Endothelial cell of umbilical vein (primary cell): ENCODE data around the gene PLD1. TPM values are rescaled to one million over a fixed set of nuclear protein-coding genes. Genes with fewer than 3 reads are reported as not detected.

Experiments used
- BruUV-seq: library from RNA; stranded (reverse); fragments of 400-500 nt; replicated peaks from 2 replicates; lab custom pipeline; 2021; lab: Mats Ljungman, UMichigan
- CTCF ChIA-PET: fragments of 300-600, 350-600 bp; sonication (Branson Sonifier 250); formaldehyde crosslinking; loops from one replicate; lab custom pipeline; 2021; ENCODE audit warnings: antibody characterized with exemption, inconsistent platforms; lab: Charles Lee
- POLR2A ChIA-PET: fragments of 300-600, 350-600 bp; sonication (Branson Sonifier 250); formaldehyde crosslinking; loops from one replicate; lab custom pipeline; 2021; ENCODE audit warnings: antibody characterized with exemption, inconsistent platforms; lab: Charles Lee
- DNase-seq: peaks from one replicate; pipeline ENCODE4 v3.0.0-alpha.2; 2011; ENCODE audit warnings: low read depth, low spot score
- FAIRE-seq: peaks from 2 replicates; lab custom pipeline; 2011; peaks lifted over from hg19 to GRCh38; lab: Jason Lieb, UNC
- H2AFZ ChIP-seq: 2 replicates; pipeline ENCODE4 v1.6.0; 2012; ENCODE audit warnings: low read depth, low read length, control low read depth, inconsistent platforms
- H3K27ac ChIP-seq: 2 replicates; pipeline ENCODE4 v1.5.1; 2011; ENCODE audit warnings: low read depth, mild to moderate bottlenecking, control low read depth, low read length, moderate library complexity; ENCODE audit not compliant: insufficient read depth
- H3K27me3 ChIP-seq, 2 experiments: 2 replicates each; pipeline versions ENCODE4 v1.6.0 to v1.6.1; 2011; ENCODE audit warnings: low read length in 2 of 2, mixed read lengths in 1 of 2; ENCODE audit not compliant: control insufficient read depth in 2 of 2, insufficient read depth in 2 of 2
- H3K36me3 ChIP-seq, 2 experiments: 2 replicates in 1 of 2; 3 replicates in 1 of 2; pipeline ENCODE4 v1.5.1; 2011; ENCODE audit warnings: low read length in 2 of 2, mild to moderate bottlenecking in 1 of 2, moderate library complexity in 1 of 2; ENCODE audit not compliant: control insufficient read depth in 2 of 2, insufficient read depth in 2 of 2; ENCODE audit errors: extremely low read depth in 1 of 2
- H3K4me1 ChIP-seq: 3 replicates; pipeline ENCODE4 v1.5.1; 2011; ENCODE audit warnings: mild to moderate bottlenecking, low read length; ENCODE audit not compliant: control insufficient read depth, insufficient read depth; ENCODE audit errors: extremely low read depth
- H3K4me2 ChIP-seq: 2 replicates; pipeline ENCODE4 v1.6.1; 2011; ENCODE audit warnings: low read length, control low read depth, mixed read lengths; ENCODE audit not compliant: insufficient read depth
- H3K4me3 ChIP-seq, 3 experiments: fragments of 200-600 bp in 1 of 3; sonication (generic), shearing (Covaris generic) in 1 of 3; replicated peaks in 1 of 3; 2 replicates each; pipeline ENCODE4 v1.5.1; 2011 to 2016; ENCODE audit warnings: control low read depth in 3 of 3, low read length in 3 of 3, mild to moderate bottlenecking in 2 of 3, inconsistent platforms in 1 of 3, low read depth in 1 of 3, moderate library complexity in 1 of 3; ENCODE audit not compliant: insufficient read depth in 1 of 3
- H3K79me2 ChIP-seq: 2 replicates; pipeline ENCODE4 v1.6.0; 2012; ENCODE audit warnings: low read length, inconsistent platforms; ENCODE audit not compliant: control insufficient read depth, insufficient read depth
- H3K9ac ChIP-seq: replicated peaks from 2 replicates; pipeline ENCODE3; 2011; ENCODE audit warnings: low read length, control low read depth; ENCODE audit not compliant: insufficient read depth; ENCODE audit errors: extremely low read depth
- H3K9me1 ChIP-seq: replicated peaks from 3 replicates; pipeline ENCODE4 v1.6.0; 2011; ENCODE audit warnings: mild to moderate bottlenecking, low read length; ENCODE audit not compliant: control insufficient read depth, insufficient read depth; ENCODE audit errors: extremely low read depth
- H3K9me3 ChIP-seq: replicated peaks from 2 replicates; pipeline ENCODE4 v1.5.1; 2012; ENCODE audit warnings: low read length, inconsistent platforms; ENCODE audit not compliant: control insufficient read depth, insufficient read depth
- H4K20me1 ChIP-seq: replicated peaks from 2 replicates; pipeline ENCODE3; 2011; ENCODE audit warnings: mild to moderate bottlenecking, low read length; ENCODE audit not compliant: control insufficient read depth, insufficient read depth; ENCODE audit errors: extremely low read depth
- CTCF ChIP-seq, 2 donors: IDR thresholded peaks; 1 replicate in 1 of 2; 2 replicates in 1 of 2; pipeline ENCODE4 v1.5.1; 2011; ENCODE audit warnings: low read length in 2 of 2, mild to moderate bottlenecking in 2 of 2, moderate library complexity in 2 of 2, control low read depth in 1 of 2, inconsistent platforms in 1 of 2, low read depth in 1 of 2; ENCODE audit not compliant: insufficient read depth in 1 of 2; ENCODE audit errors: extremely low read depth in 1 of 2
- EZH2 ChIP-seq: IDR thresholded peaks from 2 replicates; pipeline ENCODE4 v1.6.1; 2012; ENCODE audit warnings: borderline replicate concordance, low read depth, mild to moderate bottlenecking, moderate library complexity, low read length, inconsistent platforms; ENCODE audit not compliant: severe bottlenecking
- FOS ChIP-seq: IDR thresholded peaks from 2 replicates; pipeline ENCODE4 v1.6.1; 2011; ENCODE audit warnings: mild to moderate bottlenecking, low read length, moderate library complexity, borderline replicate concordance; ENCODE audit not compliant: insufficient read depth
- GATA2 ChIP-seq: IDR thresholded peaks from 2 replicates; pipeline ENCODE4 v1.7.0; 2011; ENCODE audit warnings: low read depth, mild to moderate bottlenecking, moderate library complexity, mixed read lengths, low read length; ENCODE audit not compliant: insufficient read length, insufficient read depth
- JUN ChIP-seq: IDR thresholded peaks from 2 replicates; pipeline ENCODE4 v1.6.1; 2011; ENCODE audit warnings: borderline replicate concordance, low read depth; ENCODE audit not compliant: insufficient read length, insufficient read depth
- MYC ChIP-seq: IDR thresholded peaks from one replicate; pipeline ENCODE4 v1.6.1; 2011; ENCODE audit warnings: mild to moderate bottlenecking, low read depth, low read length
- POLR2A ChIP-seq: IDR thresholded peaks from 2 replicates; pipeline ENCODE4 v1.6.1; 2012; ENCODE audit warnings: low read depth, mild to moderate bottlenecking, control low read depth, low read length
- POLR2AphosphoS5 ChIP-seq: IDR thresholded peaks from 2 replicates; pipeline ENCODE4 v1.6.1; 2012; ENCODE audit warnings: low read depth, mild to moderate bottlenecking, control low read depth, low read length, moderate library complexity; ENCODE audit not compliant: insufficient read depth
- dilution Hi-C: fragments of 300-500 bp; cut with MboI; formaldehyde crosslinking; loops from one replicate; pipeline ENCODE4 v1.15.0; 2019; ENCODE audit warnings: low sequenced_read_pairs; ENCODE audit not compliant: extremely low pct_ligation_motif_present
- intact Hi-C: fragments of 100-400 bp; cut with micrococcal nuclease; formaldehyde crosslinking; loops from one replicate; pipeline ENCODE4 v1.10.0; 2022
- polyA plus RNA-seq, 4 experiments: library from polyadenylated mRNA; depleted of rRNA in 3 of 4; stranded (reverse) in 3 of 4; unstranded in 1 of 4; fragments of >200 nt; gene quantifications; 2 replicates each; pipeline versions ENCODE4 v1.2.1 to v1.2.3, GENCODE V29; 2011 to 2012; ENCODE audit warnings: missing spikeins in 1 of 4
- total RNA-seq: library from RNA; stranded (reverse); gene quantifications from 2 replicates; pipeline ENCODE4 v1.2.3, GENCODE V29; 2021
- TF ChIP-seq, protein P1 (sequence below): IDR thresholded peaks from 2 replicates; pipeline ENCODE4 v1.6.1; 2011; ENCODE audit not compliant: insufficient read depth, insufficient read length

The PLD1 gene
- total and polyA plus RNA-seq, 2 donors (not counting 3 experiments of a cell fraction or from before 2014, with no cell fraction given), result 42.0 to 108 TPM

GRCh38 chr3:171802590-171802956, 7.7 kb downstream of the PLD1 start:
- POLR2A ChIA-PET, result interaction anchor here (1.6 kb wide), 1 partner anchor 11 kb away, joined by 4 read pairs; no protein-coding TSS in a partner anchor
- dilution Hi-C loops, result no loop called here

DNA sequence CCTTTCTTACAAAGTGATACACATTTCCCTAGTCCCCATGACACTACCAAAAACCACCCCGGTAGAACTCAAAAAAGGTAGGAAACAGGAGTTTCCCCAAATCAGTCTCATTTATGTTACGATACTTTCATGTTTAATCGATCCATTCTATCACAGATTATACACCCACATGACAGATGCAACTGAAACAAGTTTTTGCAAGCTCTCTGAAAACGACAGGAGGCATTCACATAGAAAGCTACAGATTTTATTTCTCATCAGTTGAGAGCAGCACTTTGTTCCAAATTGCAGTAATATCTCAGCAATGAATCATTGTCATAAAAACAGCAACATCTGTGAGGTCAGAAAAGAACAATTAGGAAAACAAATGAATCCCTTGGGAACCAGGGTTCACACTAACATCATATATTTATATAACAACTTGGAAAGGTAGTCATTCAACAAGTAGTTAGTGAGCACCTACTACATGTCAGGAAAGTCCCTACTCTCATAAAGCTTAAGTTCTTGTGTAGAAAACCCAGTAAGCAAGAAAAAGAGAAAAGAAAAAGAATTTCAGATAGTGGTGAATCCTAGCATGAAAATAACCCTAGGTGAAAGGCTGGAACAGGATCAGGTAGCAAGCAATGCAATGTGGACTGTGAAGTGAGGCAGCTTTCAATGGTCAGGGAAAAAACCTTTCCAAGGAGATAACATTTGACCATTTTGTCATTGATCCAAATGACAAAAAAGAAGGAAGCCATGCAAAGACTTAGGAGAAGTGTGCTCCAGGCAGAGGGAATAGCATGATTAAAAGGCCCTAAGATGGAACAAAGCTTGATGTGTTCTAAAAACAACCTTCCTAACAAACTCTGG, 8.3 kb downstream of the PLD1 start:
- H3K27ac ChIP-seq, result peak overlapping the region; percentile 97
- FAIRE-seq (peak; percentile 79), DNase-seq (peak; percentile 97)
- H3K9ac ChIP-seq, result peak overlapping the region; percentile 86
- no peaks in the 10 kb centered on the region for H3K36me3 ChIP-seq
- BruUV-seq, result TSS peak; percentile 64
- peak overlapping the region; percentile 10 for H3K4me2 ChIP-seq
- H3K9me1 ChIP-seq, result no peaks in the 10 kb centered on the region
- no peaks in the 10 kb centered on the region for H3K9me3 ChIP-seq
- no peak overlapping the region for H3K4me3 ChIP-seq
- H4K20me1 ChIP-seq, result no peaks in the 10 kb centered on the region
- H3K27me3 ChIP-seq, result no peaks in the 10 kb centered on the region
- peaks cover 86% of the 10 kb centered on the region for H3K4me1 ChIP-seq
- ChIA-PET CTCF (interaction anchor here (0.9 to 2.0 kb wide), 9 partner anchors 11 to 531 kb away, joined by 3 to 17 read pairs (median 5); no protein-coding TSS in a partner anchor), POLR2A (interaction anchor here (0.7 to 1.6 kb wide), 2 partner anchors 8 to 11 kb away, joined by 3 to 4 read pairs; partner anchors contain the start of gene PLD1)
- intact Hi-C loops (loop anchor here (1.0 to 2.0 kb wide), 2 partner anchors 11 to 339 kb away; no protein-coding TSS in a partner anchor), dilution Hi-C loops (no loop called here)
- H2AFZ ChIP-seq, result no peak overlapping the region
- TF ChIP-seq JUN (peak; percentile 99), CTCF (IDR thresholded peaks at IDR 0.05; ENCODE audit: extremely low read depth in 1 of 2, insufficient read depth in 1 of 2, low read depth in 1 of 2, low read length in 2 of 2) (no peak), MYC (no peak), POLR2AphosphoS5 (no peak), FOS (peak; percentile 86), EZH2 (no peak), POLR2A (peak; percentile 40), GATA2 (no peak)
- TF ChIP-seq, protein P1, sequence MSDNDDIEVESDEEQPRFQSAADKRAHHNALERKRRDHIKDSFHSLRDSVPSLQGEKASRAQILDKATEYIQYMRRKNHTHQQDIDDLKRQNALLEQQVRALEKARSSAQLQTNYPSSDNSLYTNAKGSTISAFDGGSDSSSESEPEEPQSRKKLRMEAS, result no peak
- peaks cover 63% of the 10 kb centered on the region for H3K79me2 ChIP-seq

More at GRCh38 chr3:171802590-171802956, 7.7 kb downstream of the PLD1 start:
- FAIRE-seq, result no peak
- peaks cover 60% of the 10 kb centered on the region for H3K79me2 ChIP-seq
- no peak for TF ChIP-seq FOS
- peaks cover 87% of the 10 kb centered on the region for H3K4me1 ChIP-seq
- H2AFZ ChIP-seq, result no peak overlapping the region
- H3K9me3 ChIP-seq, result no peaks in the 10 kb centered on the region
- no peak for DNase-seq
- H3K27me3 ChIP-seq, result no peaks in the 10 kb centered on the region
- H4K20me1 ChIP-seq, result no peaks in the 10 kb centered on the region
- BruUV-seq, result no TSS peak
- no peaks in the 10 kb centered on the region for H3K9me1 ChIP-seq
- H3K36me3 ChIP-seq, result no peaks in the 10 kb centered on the region
- no peak overlapping the region for H3K4me3 ChIP-seq
- intact Hi-C loops, result loop anchor here (1.0 kb wide), 1 partner anchor 11 kb away; no protein-coding TSS in a partner anchor
- peak overlapping the region; percentile 97 for H3K27ac ChIP-seq
- CTCF ChIA-PET, result interaction anchor here (0.9 to 2.0 kb wide), 8 partner anchors 11 to 530 kb away, joined by 3 to 17 read pairs (median 6); no protein-coding TSS in a partner anchor
- peak overlapping the region; percentile 86 for H3K9ac ChIP-seq
- H3K4me2 ChIP-seq, result peak overlapping the region; percentile 10
